ENCODE measurements around the gene RPN2.
"Not testable (repeated sequence)": the region's sequence is repeated elsewhere in the genome, so short reads cannot be mapped to it uniquely, and the experiment has no call there.

Gene RPN2

GRCh38 chr20:37178839-37179682 is at the start of gene RPN2, which contains the start of gene MROH8:
TSS of gene RPN2 (plus strand) at chr20:37179330. CDS start at chr20:37179357, 27 bp downstream.
TSS of gene MROH8 (minus strand) at chr20:37179548.
- Histone ChIP-seq H3K9me3 (ENCODE audit: low read depth, low read length) (no peaks in the 10 kb centered on the region), H3K27ac (peak within 1 kb of the TSS; percentile 97), H3K36me3 (ENCODE audit: insufficient read depth, low read length) (peaks cover 20% of the 10 kb centered on the region), H3K9ac (ENCODE audit: insufficient read length) (peak within 1 kb of the TSS; percentile 99), H3K4me3 (peak within 1 kb of the TSS; percentile 97)
- TF ChIP-seq EZH2 (IDR thresholded peaks at IDR 0.05): no peak
- TF ChIP-seq POLR2AphosphoS5 (IDR thresholded peaks at IDR 0.05; ENCODE audit: borderline replicate concordance, low read depth, low read length): peak; percentile 70
- DNase-seq (ENCODE audit: low read depth, low spot score): peak; percentile 88

- TF ChIP-seq EZH2 (IDR thresholded peaks at IDR 0.05) (no peak), POLR2AphosphoS5 (IDR thresholded peaks at IDR 0.05; ENCODE audit: borderline replicate concordance, low read depth, low read length) (no peak), FOXP2 (optimal IDR thresholded peaks at IDR 0.05; ENCODE audit: control extremely low read depth, extremely low read length, insufficient read depth) (no peak)
- Histone ChIP-seq H3K4me3 (no peak overlapping the region), H3K36me3 (ENCODE audit: insufficient read depth, low read length) (no peaks in the 10 kb centered on the region), H3K27ac (no peak overlapping the region), H3K9ac (ENCODE audit: insufficient read length) (no peak overlapping the region), H3K9me3 (ENCODE audit: low read depth, low read length) (no peaks in the 10 kb centered on the region)
- DNase-seq (ENCODE audit: low read depth, low spot score): no peak
Measured at GRCh38 chr20:37131486-37131885, 47.6 kb upstream of the RPN2 start.

GRCh38 chr20:37133952-37134351 is 45.2 kb upstream of the RPN2 start:
- Histone ChIP-seq H3K4me3 (no peak overlapping the region), H3K27ac (no peak overlapping the region), H3K36me3 (ENCODE audit: insufficient read depth, low read length) (no peaks in the 10 kb centered on the region), H3K9me3 (ENCODE audit: low read depth, low read length) (no peaks in the 10 kb centered on the region), H3K9ac (ENCODE audit: insufficient read length) (no peak overlapping the region)
- no peak for DNase-seq (ENCODE audit: low read depth, low spot score)
- TF ChIP-seq FOXP2 (optimal IDR thresholded peaks at IDR 0.05; ENCODE audit: control extremely low read depth, extremely low read length, insufficient read depth) (no peak), EZH2 (IDR thresholded peaks at IDR 0.05) (no peak), POLR2AphosphoS5 (IDR thresholded peaks at IDR 0.05; ENCODE audit: borderline replicate concordance, low read depth, low read length) (no peak)

- no peak overlapping the region for H3K9ac ChIP-seq (ENCODE audit: insufficient read length)
- no peaks in the 10 kb centered on the region for H3K36me3 ChIP-seq (ENCODE audit: insufficient read depth, low read length)
- no peak overlapping the region for H3K4me3 ChIP-seq
- DNase-seq (ENCODE audit: low read depth, low spot score): no peak
- H3K9me3 ChIP-seq (ENCODE audit: low read depth, low read length): no peaks in the 10 kb centered on the region
- H3K27ac ChIP-seq: no peak overlapping the region
- TF ChIP-seq POLR2AphosphoS5 (IDR thresholded peaks at IDR 0.05; ENCODE audit: borderline replicate concordance, low read depth, low read length) (no peak), EZH2 (IDR thresholded peaks at IDR 0.05) (no peak), FOXP2 (optimal IDR thresholded peaks at IDR 0.05; ENCODE audit: control extremely low read depth, extremely low read length, insufficient read depth) (no peak)
Measured at GRCh38 chr20:37137547-37137946, 41.6 kb upstream of the RPN2 start.

- no peak overlapping the region for H3K4me3 ChIP-seq
- no peaks in the 10 kb centered on the region for H3K36me3 ChIP-seq (ENCODE audit: insufficient read depth, low read length)
- H3K27ac ChIP-seq: no peak overlapping the region
- no peak for DNase-seq (ENCODE audit: low read depth, low spot score)
- TF ChIP-seq FOXP2 (optimal IDR thresholded peaks at IDR 0.05; ENCODE audit: control extremely low read depth, extremely low read length, insufficient read depth) (no peak), EZH2 (IDR thresholded peaks at IDR 0.05) (no peak), POLR2AphosphoS5 (IDR thresholded peaks at IDR 0.05; ENCODE audit: borderline replicate concordance, low read depth, low read length) (no peak)
- H3K9me3 ChIP-seq (ENCODE audit: low read depth, low read length): no peaks in the 10 kb centered on the region
- no peak overlapping the region for H3K9ac ChIP-seq (ENCODE audit: insufficient read length)
Measured at GRCh38 chr20:37142708-37143107, 36.4 kb upstream of the RPN2 start.

- Histone ChIP-seq H3K4me3 (no peak overlapping the region), H3K9me3 (ENCODE audit: low read depth, low read length) (no peaks in the 10 kb centered on the region), H3K9ac (ENCODE audit: insufficient read length) (no peak overlapping the region), H3K27ac (no peak overlapping the region), H3K36me3 (ENCODE audit: insufficient read depth, low read length) (no peaks in the 10 kb centered on the region)
- DNase-seq (ENCODE audit: low read depth, low spot score): no peak
- TF ChIP-seq POLR2AphosphoS5 (IDR thresholded peaks at IDR 0.05; ENCODE audit: borderline replicate concordance, low read depth, low read length) (no peak), EZH2 (IDR thresholded peaks at IDR 0.05) (no peak)
Measured at GRCh38 chr20:37144856-37145404, 34.2 kb upstream of the RPN2 start.

GRCh38 chr20:37147250-37147649 is 31.9 kb upstream of the RPN2 start:
- Histone ChIP-seq H3K9ac (ENCODE audit: insufficient read length) (no peak overlapping the region), H3K36me3 (ENCODE audit: insufficient read depth, low read length) (no peaks in the 10 kb centered on the region), H3K9me3 (ENCODE audit: low read depth, low read length) (no peaks in the 10 kb centered on the region), H3K27ac (no peak overlapping the region), H3K4me3 (no peak overlapping the region)
- TF ChIP-seq EZH2 (IDR thresholded peaks at IDR 0.05) (no peak), FOXP2 (optimal IDR thresholded peaks at IDR 0.05; ENCODE audit: control extremely low read depth, extremely low read length, insufficient read depth) (no peak), POLR2AphosphoS5 (IDR thresholded peaks at IDR 0.05; ENCODE audit: borderline replicate concordance, low read depth, low read length) (no peak)
- DNase-seq (ENCODE audit: low read depth, low spot score): no peak

GRCh38 chr20:37150864-37151263 is 28.3 kb upstream of the RPN2 start:
- DNase-seq (ENCODE audit: low read depth, low spot score); H3K36me3 ChIP-seq (ENCODE audit: insufficient read depth, low read length); H3K27ac ChIP-seq; H3K4me3 ChIP-seq; H3K9me3 ChIP-seq (ENCODE audit: low read depth, low read length); H3K9ac ChIP-seq (ENCODE audit: insufficient read length): not testable (repeated sequence)

GRCh38 chr20:37151529-37151928 is 27.6 kb upstream of the RPN2 start:
- no peak for DNase-seq (ENCODE audit: low read depth, low spot score)
- H3K36me3 ChIP-seq (ENCODE audit: insufficient read depth, low read length): no peaks in the 10 kb centered on the region
- no peaks in the 10 kb centered on the region for H3K9me3 ChIP-seq (ENCODE audit: low read depth, low read length)
- no peak overlapping the region for H3K9ac ChIP-seq (ENCODE audit: insufficient read length)
- TF ChIP-seq FOXP2 (optimal IDR thresholded peaks at IDR 0.05; ENCODE audit: control extremely low read depth, extremely low read length, insufficient read depth) (no peak), POLR2AphosphoS5 (IDR thresholded peaks at IDR 0.05; ENCODE audit: borderline replicate concordance, low read depth, low read length) (no peak), EZH2 (IDR thresholded peaks at IDR 0.05) (no peak)
- H3K4me3 ChIP-seq: no peak overlapping the region
- no peak overlapping the region for H3K27ac ChIP-seq

Data from SK-N-MC (cell line).